GM23338 (cell line): ENCODE measurements around the gene ATF7IP2. TPM values are rescaled to one million over a fixed set of nuclear protein-coding genes. Genes with fewer than 3 reads are reported as not detected.

Source experiments
- ATAC-seq: fragments of 200-7000 bp; cut with Tn5 transposase; 3 replicates; pipeline ENCODE4 v1.9.1; 2020
- DNase-seq: peaks from one replicate; pipeline ENCODE4 v3.0.0-alpha.2; 2015; ENCODE audit warnings: low spot score
- H2AFZ ChIP-seq: fragments of 200-600 bp; sonication (generic); 2 replicates; pipeline ENCODE4 v1.8.0; 2016; ENCODE audit warnings: antibody characterized with exemption, mild to moderate bottlenecking, moderate library complexity
- H3F3A ChIP-seq: fragments of 200-600 bp; sonication (generic); replicated peaks from 2 replicates; pipeline ENCODE4 v1.8.0; 2017; ENCODE audit warnings: antibody characterized with exemption, mixed run types, low read depth
- H3K27ac ChIP-seq: fragments of 200-600 bp; sonication (generic); 2 replicates; pipeline ENCODE4 v1.6.1; 2016; ENCODE audit warnings: low read depth
- H3K27me3 ChIP-seq: fragments of 200-600 bp; sonication (generic); 2 replicates; pipeline ENCODE4 v1.8.0; 2016; ENCODE audit warnings: mild to moderate bottlenecking, mixed run types, moderate library complexity; ENCODE audit not compliant: insufficient read depth
- H3K36me3 ChIP-seq: fragments of 200-600 bp; sonication (generic); 2 replicates; pipeline ENCODE4 v1.8.0; 2016; ENCODE audit warnings: mild to moderate bottlenecking; ENCODE audit not compliant: insufficient read depth
- H3K4me1 ChIP-seq: fragments of 200-600 bp; sonication (generic); 2 replicates; pipeline ENCODE4 v1.8.0; 2016; ENCODE audit warnings: mild to moderate bottlenecking, moderate library complexity; ENCODE audit not compliant: insufficient read depth
- H3K4me2 ChIP-seq: fragments of 200-600 bp; sonication (generic); 2 replicates; pipeline ENCODE4 v1.7.1; 2017; ENCODE audit warnings: mixed run types
- H3K4me3 ChIP-seq: fragments of 200-600 bp; sonication (generic); 2 replicates; pipeline ENCODE4 v1.6.1; 2016; ENCODE audit warnings: mixed run types
- H3K79me2 ChIP-seq: fragments of 200-600 bp; sonication (generic); replicated peaks from 2 replicates; pipeline ENCODE4 v1.8.0; 2017; ENCODE audit warnings: mild to moderate bottlenecking; ENCODE audit not compliant: insufficient read depth
- H3K9me2 ChIP-seq: fragments of 200-600 bp; sonication (generic); 2 replicates; pipeline ENCODE4 v1.8.0; 2017; ENCODE audit not compliant: insufficient read depth
- H4K20me1 ChIP-seq: fragments of 200-600 bp; sonication (generic); replicated peaks from 2 replicates; pipeline ENCODE4 v1.8.0; 2017; ENCODE audit warnings: mild to moderate bottlenecking; ENCODE audit not compliant: insufficient read depth
- H3K27ac Mint-ChIP-seq: 2 replicates; pipeline ENCODE4 v1.8.0; 2020; ENCODE audit warnings: inconsistent platforms, mild to moderate bottlenecking, moderate library complexity, mixed read lengths
- H3K27me3 Mint-ChIP-seq: 3 replicates; pipeline ENCODE4 v1.8.0; 2022; ENCODE audit warnings: low read depth, mild to moderate bottlenecking, moderate library complexity, mixed read lengths, inconsistent platforms; ENCODE audit not compliant: insufficient read depth, poor library complexity
- H3K36me3 Mint-ChIP-seq: 3 replicates; pipeline ENCODE4 v1.8.0; 2021; ENCODE audit warnings: low read depth, mild to moderate bottlenecking, inconsistent platforms, moderate library complexity, mixed read lengths
- H3K4me1 Mint-ChIP-seq: 3 replicates; pipeline ENCODE4 v1.8.0; 2020; ENCODE audit warnings: mild to moderate bottlenecking, inconsistent platforms, mixed read lengths
- H3K4me3 Mint-ChIP-seq: 3 replicates; pipeline ENCODE4 v1.8.0; 2021; ENCODE audit warnings: moderate library complexity, mild to moderate bottlenecking, inconsistent platforms, mixed read lengths
- H3K9me3 Mint-ChIP-seq: 3 replicates; pipeline ENCODE4 v1.8.0; 2020; ENCODE audit warnings: moderate library complexity, mild to moderate bottlenecking, inconsistent platforms, mixed read lengths
- CREB1 ChIP-seq: fragments of 250-450 bp; sonication (Bioruptor Pico); IDR thresholded peaks from 2 replicates; pipeline ENCODE4 v1.5.0; 2020; ENCODE audit warnings: low read depth, mild to moderate bottlenecking, moderate library complexity
- ETS1 ChIP-seq: IDR thresholded peaks from 2 replicates; pipeline ENCODE4 v1.6.1; 2016; ENCODE audit warnings: antibody characterized with exemption
- EZH2 ChIP-seq: fragments of 200-600 bp; sonication (generic); IDR thresholded peaks from one replicate; pipeline ENCODE4 v1.8.0; 2017; ENCODE audit warnings: antibody characterized with exemption, mild to moderate bottlenecking, low read depth; ENCODE audit not compliant: unreplicated experiment
- EZH2phosphoT487 ChIP-seq: fragments of 200-600 bp; sonication (generic); IDR thresholded peaks from one replicate; pipeline ENCODE4 v1.8.1; 2018; ENCODE audit warnings: antibody characterized with exemption; ENCODE audit not compliant: unreplicated experiment
- JUNB ChIP-seq: IDR thresholded peaks from one replicate; pipeline ENCODE4 v1.6.1; 2016; ENCODE audit warnings: antibody characterized with exemption; ENCODE audit not compliant: unreplicated experiment
- NANOG ChIP-seq: IDR thresholded peaks from 2 replicates; pipeline ENCODE4 v1.6.1; 2016; ENCODE audit warnings: antibody characterized with exemption, borderline replicate concordance
- POLR2AphosphoS5 ChIP-seq: IDR thresholded peaks from 2 replicates; pipeline ENCODE4 v1.6.1; 2016; ENCODE audit warnings: antibody characterized with exemption, low read depth
- REST ChIP-seq: IDR thresholded peaks from one replicate; pipeline ENCODE4 v1.6.1; 2018; ENCODE audit warnings: antibody characterized with exemption; ENCODE audit not compliant: unreplicated experiment
- STAT1 ChIP-seq: IDR thresholded peaks from one replicate; pipeline ENCODE4 v1.6.1; 2016; ENCODE audit warnings: antibody characterized with exemption; ENCODE audit not compliant: unreplicated experiment
- ZNF114 ChIP-seq: fragments of 250-450 bp; sonication (Bioruptor Pico); IDR thresholded peaks from 2 replicates; pipeline ENCODE4 v1.5.0; 2020; ENCODE audit warnings: mild to moderate bottlenecking, moderate library complexity
- ZNF331 ChIP-seq: fragments of 250-450 bp; sonication (Bioruptor Pico); IDR thresholded peaks from 2 replicates; pipeline ENCODE4 v1.5.0; 2020; ENCODE audit warnings: low read depth, mild to moderate bottlenecking, moderate library complexity
- polyA plus RNA-seq: library from polyadenylated mRNA; unstranded; fragments of >200 nt; fragmentation: Nextera tagmentation; extraction: Ambion mirVana; gene quantifications from 2 replicates; pipeline ENCODE4 v1.2.1, GENCODE V29; 2016
- total RNA-seq: library from RNA; depleted of rRNA; stranded (reverse); fragments of >200 nt; shearing (Covaris generic); gene quantifications from 2 replicates; pipeline ENCODE4 v1.2.3, GENCODE V29; 2014
- TF ChIP-seq, protein P1 (sequence below), 2 experiments: fragments of 200-600 bp in 1 of 2; sonication (generic) in 1 of 2; conservative IDR thresholded peaks; 2 replicates each; pipeline versions ENCODE4 v1.5.1 to v1.6.1; 2016 to 2017; ENCODE audit warnings: antibody characterized with exemption in 2 of 2, low read depth in 2 of 2, mild to moderate bottlenecking in 2 of 2, moderate library complexity in 1 of 2
- TF ChIP-seq, protein P2 (sequence below): fragments of 250-450 bp; sonication (Bioruptor Pico); IDR thresholded peaks from 2 replicates; pipeline ENCODE4 v1.5.0; 2020; ENCODE audit warnings: mild to moderate bottlenecking, moderate library complexity

Gene ATF7IP2
- total and polyA plus RNA-seq, 2 experiments from 2014 or later: 27.9 to 55.7 TPM

DNA sequence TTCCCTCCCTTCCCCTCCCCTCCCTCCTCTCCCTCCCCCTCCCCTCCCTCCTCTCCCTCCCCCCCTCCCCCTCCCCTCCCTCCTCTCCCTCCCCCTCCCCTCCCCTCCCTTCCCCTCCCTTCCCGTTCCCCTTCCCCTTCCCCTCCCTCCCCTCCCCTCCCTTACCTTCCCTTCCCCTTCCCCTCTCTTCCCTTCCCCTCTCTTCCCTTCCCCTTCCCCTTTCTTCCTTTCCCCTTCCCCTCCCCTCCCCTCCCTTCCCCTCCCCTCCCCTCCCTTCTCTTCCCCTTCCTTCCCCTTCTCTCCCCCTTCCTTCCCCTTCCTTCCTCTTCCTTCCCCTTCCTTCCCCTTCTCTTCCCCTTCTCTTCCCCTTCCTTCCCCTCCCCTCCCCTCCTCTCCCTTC is 133.4 kb downstream of the ATF7IP2 start:
- peaks cover 3% of the 10 kb centered on the region for H3K27me3 Mint-ChIP-seq

More for the DNA sequence above, 133.4 kb downstream of the ATF7IP2 start:
- no peak overlapping the region for H3K4me3 Mint-ChIP-seq
- ATAC-seq (no peak), DNase-seq (no peak)
- H2AFZ ChIP-seq: no peak overlapping the region
- no peak for TF ChIP-seq EZH2phosphoT487
- TF ChIP-seq STAT1: no peak
- TF ChIP-seq ZNF331: no peak
- no peak for TF ChIP-seq ZNF114 (CRISPR knock-in tag)
- no peak for TF ChIP-seq EZH2
- no peak for TF ChIP-seq JUNB
- TF ChIP-seq CREB1: no peak
- TF ChIP-seq, protein P1, sequence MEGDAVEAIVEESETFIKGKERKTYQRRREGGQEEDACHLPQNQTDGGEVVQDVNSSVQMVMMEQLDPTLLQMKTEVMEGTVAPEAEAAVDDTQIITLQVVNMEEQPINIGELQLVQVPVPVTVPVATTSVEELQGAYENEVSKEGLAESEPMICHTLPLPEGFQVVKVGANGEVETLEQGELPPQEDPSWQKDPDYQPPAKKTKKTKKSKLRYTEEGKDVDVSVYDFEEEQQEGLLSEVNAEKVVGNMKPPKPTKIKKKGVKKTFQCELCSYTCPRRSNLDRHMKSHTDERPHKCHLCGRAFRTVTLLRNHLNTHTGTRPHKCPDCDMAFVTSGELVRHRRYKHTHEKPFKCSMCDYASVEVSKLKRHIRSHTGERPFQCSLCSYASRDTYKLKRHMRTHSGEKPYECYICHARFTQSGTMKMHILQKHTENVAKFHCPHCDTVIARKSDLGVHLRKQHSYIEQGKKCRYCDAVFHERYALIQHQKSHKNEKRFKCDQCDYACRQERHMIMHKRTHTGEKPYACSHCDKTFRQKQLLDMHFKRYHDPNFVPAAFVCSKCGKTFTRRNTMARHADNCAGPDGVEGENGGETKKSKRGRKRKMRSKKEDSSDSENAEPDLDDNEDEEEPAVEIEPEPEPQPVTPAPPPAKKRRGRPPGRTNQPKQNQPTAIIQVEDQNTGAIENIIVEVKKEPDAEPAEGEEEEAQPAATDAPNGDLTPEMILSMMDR (conservative IDR thresholded peaks at IDR 0.05; ENCODE audit: low read depth in 2 of 2): no peak
- TF ChIP-seq, protein P2, sequence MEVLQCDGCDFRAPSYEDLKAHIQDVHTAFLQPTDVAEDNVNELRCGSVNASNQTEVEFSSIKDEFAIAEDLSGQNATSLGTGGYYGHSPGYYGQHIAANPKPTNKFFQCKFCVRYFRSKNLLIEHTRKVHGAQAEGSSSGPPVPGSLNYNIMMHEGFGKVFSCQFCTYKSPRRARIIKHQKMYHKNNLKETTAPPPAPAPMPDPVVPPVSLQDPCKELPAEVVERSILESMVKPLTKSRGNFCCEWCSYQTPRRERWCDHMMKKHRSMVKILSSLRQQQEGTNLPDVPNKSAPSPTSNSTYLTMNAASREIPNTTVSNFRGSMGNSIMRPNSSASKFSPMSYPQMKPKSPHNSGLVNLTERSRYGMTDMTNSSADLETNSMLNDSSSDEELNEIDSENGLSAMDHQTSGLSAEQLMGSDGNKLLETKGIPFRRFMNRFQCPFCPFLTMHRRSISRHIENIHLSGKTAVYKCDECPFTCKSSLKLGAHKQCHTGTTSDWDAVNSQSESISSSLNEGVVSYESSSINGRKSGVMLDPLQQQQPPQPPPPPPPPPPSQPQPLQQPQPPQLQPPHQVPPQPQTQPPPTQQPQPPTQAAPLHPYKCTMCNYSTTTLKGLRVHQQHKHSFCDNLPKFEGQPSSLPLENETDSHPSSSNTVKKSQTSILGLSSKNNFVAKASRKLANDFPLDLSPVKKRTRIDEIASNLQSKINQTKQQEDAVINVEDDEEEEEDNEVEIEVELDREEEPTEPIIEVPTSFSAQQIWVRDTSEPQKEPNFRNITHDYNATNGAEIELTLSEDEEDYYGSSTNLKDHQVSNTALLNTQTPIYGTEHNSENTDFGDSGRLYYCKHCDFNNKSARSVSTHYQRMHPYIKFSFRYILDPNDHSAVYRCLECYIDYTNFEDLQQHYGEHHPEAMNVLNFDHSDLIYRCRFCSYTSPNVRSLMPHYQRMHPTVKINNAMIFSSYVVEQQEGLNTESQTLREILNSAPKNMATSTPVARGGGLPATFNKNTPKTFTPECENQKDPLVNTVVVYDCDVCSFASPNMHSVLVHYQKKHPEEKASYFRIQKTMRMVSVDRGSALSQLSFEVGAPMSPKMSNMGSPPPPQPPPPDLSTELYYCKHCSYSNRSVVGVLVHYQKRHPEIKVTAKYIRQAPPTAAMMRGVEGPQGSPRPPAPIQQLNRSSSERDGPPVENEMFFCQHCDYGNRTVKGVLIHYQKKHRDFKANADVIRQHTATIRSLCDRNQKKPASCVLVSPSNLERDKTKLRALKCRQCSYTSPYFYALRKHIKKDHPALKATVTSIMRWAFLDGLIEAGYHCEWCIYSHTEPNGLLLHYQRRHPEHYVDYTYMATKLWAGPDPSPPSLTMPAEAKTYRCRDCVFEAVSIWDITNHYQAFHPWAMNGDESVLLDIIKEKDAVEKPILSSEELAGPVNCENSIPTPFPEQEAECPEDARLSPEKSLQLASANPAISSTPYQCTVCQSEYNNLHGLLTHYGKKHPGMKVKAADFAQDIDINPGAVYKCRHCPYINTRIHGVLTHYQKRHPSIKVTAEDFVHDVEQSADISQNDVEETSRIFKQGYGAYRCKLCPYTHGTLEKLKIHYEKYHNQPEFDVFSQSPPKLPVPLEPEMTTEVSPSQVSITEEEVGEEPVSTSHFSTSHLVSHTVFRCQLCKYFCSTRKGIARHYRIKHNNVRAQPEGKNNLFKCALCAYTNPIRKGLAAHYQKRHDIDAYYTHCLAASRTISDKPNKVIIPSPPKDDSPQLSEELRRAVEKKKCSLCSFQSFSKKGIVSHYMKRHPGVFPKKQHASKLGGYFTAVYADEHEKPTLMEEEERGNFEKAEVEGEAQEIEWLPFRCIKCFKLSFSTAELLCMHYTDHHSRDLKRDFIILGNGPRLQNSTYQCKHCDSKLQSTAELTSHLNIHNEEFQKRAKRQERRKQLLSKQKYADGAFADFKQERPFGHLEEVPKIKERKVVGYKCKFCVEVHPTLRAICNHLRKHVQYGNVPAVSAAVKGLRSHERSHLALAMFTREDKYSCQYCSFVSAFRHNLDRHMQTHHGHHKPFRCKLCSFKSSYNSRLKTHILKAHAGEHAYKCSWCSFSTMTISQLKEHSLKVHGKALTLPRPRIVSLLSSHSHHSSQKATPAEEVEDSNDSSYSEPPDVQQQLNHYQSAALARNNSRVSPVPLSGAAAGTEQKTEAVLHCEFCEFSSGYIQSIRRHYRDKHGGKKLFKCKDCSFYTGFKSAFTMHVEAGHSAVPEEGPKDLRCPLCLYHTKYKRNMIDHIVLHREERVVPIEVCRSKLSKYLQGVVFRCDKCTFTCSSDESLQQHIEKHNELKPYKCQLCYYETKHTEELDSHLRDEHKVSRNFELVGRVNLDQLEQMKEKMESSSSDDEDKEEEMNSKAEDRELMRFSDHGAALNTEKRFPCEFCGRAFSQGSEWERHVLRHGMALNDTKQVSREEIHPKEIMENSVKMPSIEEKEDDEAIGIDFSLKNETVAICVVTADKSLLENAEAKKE (CRISPR knock-in tag): no peak
- no peak for TF ChIP-seq ETS1
- TF ChIP-seq NANOG: no peak
- no peak for TF ChIP-seq REST
- no peak for TF ChIP-seq POLR2AphosphoS5
- H3K36me3 ChIP-seq: no peaks in the 10 kb centered on the region
- peaks cover 3% of the 10 kb centered on the region; the same call in 1 of the 3 replicates for H3K36me3 Mint-ChIP-seq
- no peaks in the 10 kb centered on the region for H4K20me1 ChIP-seq
- no peak overlapping the region for H3K27ac ChIP-seq
- no peak overlapping the region for H3K4me2 ChIP-seq
- no peaks in the 10 kb centered on the region for H3K4me1 ChIP-seq
- H3K79me2 ChIP-seq: no peaks in the 10 kb centered on the region
- peaks cover 5% of the 10 kb centered on the region for H3K9me3 Mint-ChIP-seq
- H3F3A ChIP-seq: 0 out of 2 replicates have a peak, but pooled peaks cover 2% of the 10 kb centered on the region
- H3K27ac Mint-ChIP-seq: no peak overlapping the region
- H3K27me3 ChIP-seq: no peaks in the 10 kb centered on the region
- H3K4me3 ChIP-seq: no peak overlapping the region
- H3K4me1 Mint-ChIP-seq: no peaks in the 10 kb centered on the region
- no peaks in the 10 kb centered on the region for H3K9me2 ChIP-seq
